H9 (cell line): ENCODE results near the gene ACOXL. TPM values are rescaled to one million over a fixed set of nuclear protein-coding genes. Genes with fewer than 3 reads are reported as not detected.
A peak's percentile ranks its signal among the peaks of the same experiment; 100 is the strongest.

Experiments used
- DNase-seq: peaks from one replicate; pipeline ENCODE4 v3.0.0-alpha.2; 2017
- H2AFZ ChIP-seq: one replicate; pipeline ENCODE4 v1.6.1; 2013; ENCODE audit warnings: mild to moderate bottlenecking, low read length, control low read depth, moderate library complexity
- H2AK5ac ChIP-seq: 2 replicates; pipeline ENCODE4 v1.6.1; 2013; ENCODE audit warnings: low read length, control low read depth, mixed read lengths; ENCODE audit not compliant: insufficient read length
- H2BK120ac ChIP-seq: one replicate; pipeline ENCODE4 v1.6.1; 2013; ENCODE audit warnings: low read depth, mild to moderate bottlenecking, low read length, control low read depth, inconsistent platforms; ENCODE audit not compliant: poor library complexity, severe bottlenecking
- H2BK12ac ChIP-seq: 2 replicates; pipeline ENCODE4 v1.6.1; 2013; ENCODE audit warnings: low read length, control low read depth, mixed read lengths, low read depth; ENCODE audit not compliant: insufficient read length
- H2BK15ac ChIP-seq: 2 replicates; pipeline ENCODE4 v1.6.1; 2013; ENCODE audit warnings: low read depth, low read length, control low read depth
- H2BK20ac ChIP-seq: one replicate; pipeline ENCODE4 v1.6.1; 2013; ENCODE audit warnings: low read depth, mild to moderate bottlenecking, low read length, control low read depth, inconsistent platforms; ENCODE audit not compliant: poor library complexity, severe bottlenecking
- H2BK5ac ChIP-seq: 2 replicates; pipeline ENCODE4 v1.6.1; 2013; ENCODE audit warnings: low read length, control low read depth, mixed read lengths; ENCODE audit not compliant: insufficient read length
- H3K14ac ChIP-seq: 2 replicates; pipeline ENCODE4 v1.6.1; 2013; ENCODE audit warnings: low read length, control low read depth; ENCODE audit not compliant: insufficient read depth
- H3K18ac ChIP-seq: 2 replicates; pipeline ENCODE4 v1.6.1; 2013; ENCODE audit warnings: low read depth, mild to moderate bottlenecking, mixed read lengths, low read length, control low read depth; ENCODE audit not compliant: insufficient read length
- H3K23ac ChIP-seq: 2 replicates; pipeline ENCODE4 v1.6.1; 2013; ENCODE audit warnings: low read length, control low read depth, mixed read lengths, low read depth; ENCODE audit not compliant: insufficient read length
- H3K23me2 ChIP-seq: 2 replicates; pipeline ENCODE4 v1.6.1; 2013; ENCODE audit warnings: low read depth, mild to moderate bottlenecking, mixed read lengths, low read length, control low read depth; ENCODE audit not compliant: insufficient read length, poor library complexity, severe bottlenecking
- H3K27ac ChIP-seq: 2 replicates; pipeline ENCODE4 v1.5.1; 2013; ENCODE audit warnings: low read length, control low read depth, mixed read lengths, low read depth; ENCODE audit not compliant: insufficient read length
- H3K27me3 ChIP-seq: 2 replicates; pipeline ENCODE4 v1.6.1; 2013; ENCODE audit warnings: low read length, control low read depth, inconsistent platforms; ENCODE audit not compliant: insufficient read depth
- H3K4ac ChIP-seq: 2 replicates; pipeline ENCODE4 v1.6.1; 2013; ENCODE audit warnings: low read depth, mild to moderate bottlenecking, control low read depth, inconsistent platforms, low read length, moderate library complexity
- H3K4me1 ChIP-seq: 2 replicates; pipeline ENCODE4 v1.6.1; 2013; ENCODE audit warnings: low read length, control low read depth, inconsistent platforms; ENCODE audit not compliant: insufficient read depth
- H3K4me2 ChIP-seq: 2 replicates; pipeline ENCODE4 v1.6.1; 2013; ENCODE audit warnings: low read length, control low read depth, mixed read lengths; ENCODE audit not compliant: insufficient read length, insufficient read depth
- H3K56ac ChIP-seq: 2 replicates; pipeline ENCODE4 v1.6.1; 2013; ENCODE audit warnings: low read depth, mild to moderate bottlenecking, mixed read lengths, low read length, control low read depth; ENCODE audit not compliant: insufficient read length
- H3K79me1 ChIP-seq: 2 replicates; pipeline ENCODE4 v1.6.1; 2013; ENCODE audit warnings: low read depth, mild to moderate bottlenecking, moderate library complexity, low read length, control low read depth, inconsistent platforms; ENCODE audit not compliant: insufficient read depth, poor library complexity, severe bottlenecking
- H3K79me2 ChIP-seq: 2 replicates; pipeline ENCODE4 v1.6.1; 2013; ENCODE audit warnings: low read length, control low read depth, inconsistent platforms; ENCODE audit not compliant: insufficient read depth
- H3K9ac ChIP-seq: 2 replicates; pipeline ENCODE4 v1.6.1; 2013; ENCODE audit warnings: low read length, control low read depth, mixed read lengths; ENCODE audit not compliant: insufficient read length; ENCODE audit errors: extremely low read depth
- H3K9me3 ChIP-seq: one replicate; pipeline ENCODE4 v1.6.1; 2013; ENCODE audit warnings: low read depth, low read length, inconsistent platforms; ENCODE audit not compliant: control insufficient read depth
- H3T11ph ChIP-seq: one replicate; pipeline ENCODE4 v1.6.1; 2013; ENCODE audit warnings: mild to moderate bottlenecking, low read length, control low read depth, inconsistent platforms
- H4K20me1 ChIP-seq: one replicate; pipeline ENCODE4 v1.6.1; 2013; ENCODE audit not compliant: control insufficient read depth, insufficient read length, insufficient read depth
- H4K5ac ChIP-seq: 2 replicates; pipeline ENCODE4 v1.6.1; 2013; ENCODE audit warnings: low read depth, mild to moderate bottlenecking, mixed read lengths, low read length, control low read depth; ENCODE audit not compliant: insufficient read length
- H4K8ac ChIP-seq: replicated peaks from 2 replicates; pipeline ENCODE4 v1.6.1; 2013; ENCODE audit warnings: low read length, control low read depth, mixed read lengths, low read depth; ENCODE audit not compliant: insufficient read length
- H4K91ac ChIP-seq: 2 replicates; pipeline ENCODE4 v1.6.1; 2013; ENCODE audit warnings: low read depth, mild to moderate bottlenecking, moderate library complexity, mixed read lengths, low read length, control low read depth; ENCODE audit not compliant: insufficient read length
- H3K27ac Mint-ChIP-seq, 3 experiments: 2 replicates in 2 of 3; 3 replicates in 1 of 3; pipeline ENCODE4 v1.8.0; 2020 to 2021; ENCODE audit warnings: mixed read lengths in 3 of 3, mild to moderate bottlenecking in 1 of 3, moderate library complexity in 1 of 3
- H3K27me3 Mint-ChIP-seq: 2 replicates; pipeline ENCODE4 v1.8.0; 2021; ENCODE audit warnings: low read depth, mild to moderate bottlenecking, moderate library complexity, mixed read lengths
- H3K36me3 Mint-ChIP-seq, 3 experiments: 2 replicates in 2 of 3; 3 replicates in 1 of 3; pipeline ENCODE4 v1.8.0; 2020 to 2021; ENCODE audit warnings: low read depth in 3 of 3, mixed read lengths in 3 of 3; ENCODE audit not compliant: insufficient read depth in 1 of 3
- H3K4me1 Mint-ChIP-seq, 2 experiments: 2 replicates each; pipeline ENCODE4 v1.8.0; 2020; ENCODE audit warnings: mixed read lengths in 2 of 2
- H3K4me3 Mint-ChIP-seq, 2 experiments: 2 replicates in 1 of 2; 3 replicates in 1 of 2; pipeline ENCODE4 v1.8.0; 2020 to 2021; ENCODE audit warnings: mild to moderate bottlenecking in 2 of 2, mixed read lengths in 2 of 2, moderate library complexity in 1 of 2
- H3K9me3 Mint-ChIP-seq, 2 experiments: 2 replicates in 1 of 2; 3 replicates in 1 of 2; pipeline ENCODE4 v1.8.0; 2020; ENCODE audit warnings: mild to moderate bottlenecking in 2 of 2, mixed read lengths in 2 of 2, moderate library complexity in 1 of 2
- WGBS: extraction: QIAGEN DNeasy Blood & Tissue Kit; methylation state at CpG from one replicate; pipeline ENCODE4 v1.1.7; 2013; ENCODE audit warnings: missing lambda C conversion rate, low lambda C conversion rate, mixed read lengths; ENCODE audit not compliant: insufficient read length; ENCODE audit errors: extremely low coverage; 5-methylcytosine and 5-hydroxymethylcytosine counted together
- total RNA-seq: library from RNA; stranded (reverse); gene quantifications from 2 replicates; pipeline ENCODE4 v1.2.1, GENCODE V29; 2021
- TF ChIP-seq, protein P1 (sequence below): fragments of 200-600 bp; sonication (generic); conservative IDR thresholded peaks from 3 replicates; pipeline ENCODE4 v1.8.0; 2021; ENCODE audit warnings: antibody characterized with exemption, mild to moderate bottlenecking

The ACOXL gene
- total RNA-seq, 1 experiment from 2014 or later: 37.6 TPM

DNA sequence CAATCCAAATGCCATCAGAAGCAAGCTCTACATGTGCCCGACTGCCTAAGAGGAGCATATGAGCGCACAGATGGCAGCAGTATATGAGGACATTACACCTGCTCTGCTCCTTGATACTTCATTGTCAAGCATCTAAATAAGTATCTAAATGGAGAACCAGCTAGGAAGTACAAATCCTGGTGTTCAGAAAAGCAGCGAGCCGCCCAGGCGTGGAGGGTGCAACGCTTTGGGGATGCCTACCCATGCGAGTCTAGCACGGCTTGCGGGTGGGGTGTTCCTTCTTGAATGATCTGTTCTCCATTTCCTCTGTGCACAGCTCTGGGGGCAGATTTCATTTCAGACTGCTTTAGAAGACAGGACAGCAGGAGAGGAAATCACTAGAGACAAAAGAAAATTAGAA, 325.3 kb downstream of the ACOXL start:
- no peak overlapping the region for H3K27ac ChIP-seq
- Mint-ChIP-seq H3K36me3 (peaks cover 7 to 17% (median 9%) of the 10 kb centered on the region in 3 experiments; a peak in 6 of 7 replicates), H3K4me3 (no peak overlapping the region), H3K27me3 (no peaks in the 10 kb centered on the region; the same call in 1 of the 2 replicates), H3K27ac (0 out of 7 replicates have a peak overlapping the region, but pooled peaks of 1 of the 3 experiments have one; percentile 37), H3K9me3 (peaks cover 0 to 3% of the 10 kb centered on the region in 2 experiments; a peak in 2 of 5 replicates), H3K4me1 (peaks cover 3 to 4% of the 10 kb centered on the region in 2 experiments; a peak in 2 of 4 replicates)
- H2BK15ac ChIP-seq: no peak overlapping the region
- H3K4me2 ChIP-seq: no peak overlapping the region
- H2AK5ac ChIP-seq: no peak overlapping the region
- no peak overlapping the region for H2BK12ac ChIP-seq
- H4K91ac ChIP-seq: no peak overlapping the region
- no peak for DNase-seq
- no peak overlapping the region for H3K56ac ChIP-seq
- H3K4ac ChIP-seq: no peak overlapping the region
- no peaks in the 10 kb centered on the region for H4K20me1 ChIP-seq
- WGBS: no CpG with 5 or more reads among the region's 9 CpGs
- H4K8ac ChIP-seq: no peak overlapping the region
- H3K4me1 ChIP-seq: no peaks in the 10 kb centered on the region
- no peak overlapping the region for H3T11ph ChIP-seq
- H2AFZ ChIP-seq: no peak overlapping the region
- H3K9ac ChIP-seq: no peak overlapping the region
- H2BK20ac ChIP-seq: no peak overlapping the region
- no peaks in the 10 kb centered on the region for H3K79me1 ChIP-seq
- H3K18ac ChIP-seq: no peak overlapping the region
- H3K23me2 ChIP-seq: no peaks in the 10 kb centered on the region
- no peak overlapping the region for H4K5ac ChIP-seq
- no peaks in the 10 kb centered on the region for H3K27me3 ChIP-seq
- no peak overlapping the region for H2BK120ac ChIP-seq
- H2BK5ac ChIP-seq: no peak overlapping the region
- H3K14ac ChIP-seq: no peak overlapping the region
- no peaks in the 10 kb centered on the region for H3K9me3 ChIP-seq
- TF ChIP-seq, protein P1, sequence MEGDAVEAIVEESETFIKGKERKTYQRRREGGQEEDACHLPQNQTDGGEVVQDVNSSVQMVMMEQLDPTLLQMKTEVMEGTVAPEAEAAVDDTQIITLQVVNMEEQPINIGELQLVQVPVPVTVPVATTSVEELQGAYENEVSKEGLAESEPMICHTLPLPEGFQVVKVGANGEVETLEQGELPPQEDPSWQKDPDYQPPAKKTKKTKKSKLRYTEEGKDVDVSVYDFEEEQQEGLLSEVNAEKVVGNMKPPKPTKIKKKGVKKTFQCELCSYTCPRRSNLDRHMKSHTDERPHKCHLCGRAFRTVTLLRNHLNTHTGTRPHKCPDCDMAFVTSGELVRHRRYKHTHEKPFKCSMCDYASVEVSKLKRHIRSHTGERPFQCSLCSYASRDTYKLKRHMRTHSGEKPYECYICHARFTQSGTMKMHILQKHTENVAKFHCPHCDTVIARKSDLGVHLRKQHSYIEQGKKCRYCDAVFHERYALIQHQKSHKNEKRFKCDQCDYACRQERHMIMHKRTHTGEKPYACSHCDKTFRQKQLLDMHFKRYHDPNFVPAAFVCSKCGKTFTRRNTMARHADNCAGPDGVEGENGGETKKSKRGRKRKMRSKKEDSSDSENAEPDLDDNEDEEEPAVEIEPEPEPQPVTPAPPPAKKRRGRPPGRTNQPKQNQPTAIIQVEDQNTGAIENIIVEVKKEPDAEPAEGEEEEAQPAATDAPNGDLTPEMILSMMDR: no peak
- H3K23ac ChIP-seq: no peak overlapping the region
- no peaks in the 10 kb centered on the region for H3K79me2 ChIP-seq
